Cardiac fibroblast (primary cell): ENCODE results near the gene SYNPO.

ENCODE experiments used
- DNase-seq, 2 donors: peaks; one replicate each; pipeline versions ENCODE4 v3.0.0 to v3.0.0-alpha.2; 2010; ENCODE audit warnings: low read depth in 2 of 2
- H3K4me3 ChIP-seq, 2 donors: replicated peaks in 1 of 2; 1 replicate in 1 of 2; 2 replicates in 1 of 2; pipeline ENCODE4 v1.5.1; 2011; ENCODE audit warnings: low read depth in 2 of 2, low read length in 2 of 2, mild to moderate bottlenecking in 2 of 2, moderate library complexity in 1 of 2
- CTCF ChIP-seq: IDR thresholded peaks from one replicate; pipeline ENCODE4 v1.5.1; 2011; ENCODE audit warnings: low read depth, mild to moderate bottlenecking, low read length, inconsistent platforms

SYNPO gene

GRCh38 chr5:150658121-150658520, 17.7 kb downstream of the SYNPO start:
- no peak for DNase-seq
- TF ChIP-seq CTCF: no peak
- H3K4me3 ChIP-seq: no peak overlapping the region

GRCh38 chr5:150658699-150659265, 18.3 kb downstream of the SYNPO start:
- DNase-seq: no peak
- H3K4me3 ChIP-seq: no peak overlapping the region
- no peak for TF ChIP-seq CTCF

GRCh38 chr5:150659360-150660107, 19.1 kb downstream of the SYNPO start:
- no peak for TF ChIP-seq CTCF
- no peak overlapping the region for H3K4me3 ChIP-seq
- DNase-seq: no peak

- TF ChIP-seq CTCF: no peak
- no peak for DNase-seq
- H3K4me3 ChIP-seq: no peak overlapping the region
Measured at GRCh38 chr5:150660108-150660831, 19.8 kb downstream of the SYNPO start.

GRCh38 chr5:150661086-150661485, 20.6 kb downstream of the SYNPO start, which contains the start of gene MYOZ3:
Gene MYOZ3, plus strand, starts transcription at chr5:150661251. Its CDS starts 1,691 bp downstream, at chr5:150662942.
- no peak for TF ChIP-seq CTCF
- no peak for DNase-seq
- no peak within 1 kb of the TSS for H3K4me3 ChIP-seq

- DNase-seq: no peak
Measured at GRCh38 chr5:150661821-150662596, 21.5 kb downstream of the SYNPO start.

More at GRCh38 chr5:150661821-150662596, 21.5 kb downstream of the SYNPO start:
- no peak overlapping the region for H3K4me3 ChIP-seq
- TF ChIP-seq CTCF: no peak
